Measurements from ENCODE around the gene IFT88. TPM values are rescaled to one million over a fixed set of nuclear protein-coding genes. Genes with fewer than 3 reads are reported as not detected.

IFT88 gene
- total RNA-seq, 1 experiment from 2014 or later, result 5.2 TPM

GRCh38 chr13:20536992-20537391, 30.0 kb upstream of the IFT88 start:
- Histone ChIP-seq H2BK15ac (ENCODE audit: low read depth, low read length) (no peak overlapping the region), H3K18ac (ENCODE audit: insufficient read length, low read depth, low read length) (no peak overlapping the region), H2BK20ac (ENCODE audit: low read depth, low read length, poor library complexity, severe bottlenecking) (no peak overlapping the region), H3K79me1 (ENCODE audit: insufficient read depth, low read depth, low read length, poor library complexity, severe bottlenecking) (no peaks in the 10 kb centered on the region), H3T11ph (ENCODE audit: low read length) (no peak overlapping the region), H4K5ac (ENCODE audit: insufficient read length, low read depth, low read length) (no peak overlapping the region), H3K9ac (ENCODE audit: extremely low read depth, insufficient read length, low read length) (no peak overlapping the region), H2BK5ac (ENCODE audit: insufficient read length, low read length) (no peak overlapping the region), H3K4me2 (ENCODE audit: insufficient read depth, insufficient read length, low read length) (no peak overlapping the region), H2AK5ac (ENCODE audit: insufficient read length, low read length) (no peak overlapping the region), H3K79me2 (ENCODE audit: insufficient read depth, low read length) (no peaks in the 10 kb centered on the region), H3K27me3 (ENCODE audit: insufficient read depth, low read length) (no peaks in the 10 kb centered on the region), H3K23me2 (ENCODE audit: insufficient read length, low read depth, low read length, poor library complexity, severe bottlenecking) (no peaks in the 10 kb centered on the region), H3K9me3 (ENCODE audit: control insufficient read depth, low read depth, low read length) (no peaks in the 10 kb centered on the region), H2BK120ac (ENCODE audit: low read depth, low read length, poor library complexity, severe bottlenecking) (no peak overlapping the region), H2BK12ac (ENCODE audit: insufficient read length, low read depth, low read length) (no peak overlapping the region), H3K14ac (ENCODE audit: insufficient read depth, low read length) (no peak overlapping the region), H3K4ac (ENCODE audit: low read depth, low read length) (no peak overlapping the region), H2AFZ (ENCODE audit: low read length) (no peak overlapping the region), H3K23ac (ENCODE audit: insufficient read length, low read depth, low read length) (no peak overlapping the region), H3K4me1 (ENCODE audit: insufficient read depth, low read length) (no peaks in the 10 kb centered on the region), H3K56ac (ENCODE audit: insufficient read length, low read depth, low read length) (no peak overlapping the region), H4K8ac (replicated peaks; ENCODE audit: insufficient read length, low read depth, low read length) (no peak overlapping the region), H4K91ac (ENCODE audit: insufficient read length, low read depth, low read length) (no peak overlapping the region), H3K27ac (ENCODE audit: insufficient read length, low read depth, low read length) (no peak overlapping the region), H4K20me1 (ENCODE audit: control insufficient read depth, insufficient read depth, insufficient read length) (no peaks in the 10 kb centered on the region)
- H3K36me3 Mint-ChIP-seq (ENCODE audit: insufficient read depth in 1 of 3, low read depth in 3 of 3), result peaks cover 4 to 21% (median 6%) of the 10 kb centered on the region in 3 experiments; a peak in 4 of 7 replicates
- no peak for TF ChIP-seq CTCF (conservative IDR thresholded peaks at IDR 0.05)
- no peak overlapping the region for H3K27ac Mint-ChIP-seq
- no peaks in the 10 kb centered on the region for H3K4me1 Mint-ChIP-seq
- no peak overlapping the region for H3K4me3 Mint-ChIP-seq
- peaks cover 42 to 47% of the 10 kb centered on the region in 2 experiments for H3K9me3 Mint-ChIP-seq
- no peak for DNase-seq
- H3K27me3 Mint-ChIP-seq (ENCODE audit: low read depth), result peaks cover 54% of the 10 kb centered on the region

All from H9 (cell line).